ENCODE measurements around the gene APCDD1. TPM values are rescaled to one million over a fixed set of nuclear protein-coding genes. Genes with fewer than 3 reads are reported as not detected.

Gene APCDD1
- total and polyA plus RNA-seq, 2 donors = 70.8 to 200 TPM

- H3K36me3 ChIP-seq (ENCODE audit: insufficient read depth) = no peaks in the 10 kb centered on the region
- no peak for DNase-seq (ENCODE audit: extremely low spot score)
- no peak overlapping the region for H3K27ac ChIP-seq (ENCODE audit: low read depth)
- no peaks in the 10 kb centered on the region for H3K4me1 ChIP-seq (ENCODE audit: insufficient read depth)
- no peak overlapping the region for H3K4me3 ChIP-seq (ENCODE audit: low read depth, low read length)
- WGBS = 61% methylated on average over 3 of the region's 3 CpGs
These were observed 22.9 kb downstream of the APCDD1 start for GRCh38 chr18:10477121-10477862.

- Histone ChIP-seq H3K4me3 (ENCODE audit: low read depth, low read length) (no peak overlapping the region), H3K27ac (ENCODE audit: low read depth) (no peak overlapping the region), H3K36me3 (ENCODE audit: insufficient read depth) (no peaks in the 10 kb centered on the region), H3K4me1 (ENCODE audit: insufficient read depth) (no peaks in the 10 kb centered on the region)
- DNase-seq (ENCODE audit: extremely low spot score) = no peak
- 90% methylated on average over 2 of the region's 2 CpGs for WGBS
These were observed 23.4 kb downstream of the APCDD1 start for GRCh38 chr18:10477863-10478260.

- WGBS = 71% methylated on average over 9 of the region's 9 CpGs
- Histone ChIP-seq H3K4me1 (ENCODE audit: insufficient read depth) (no peaks in the 10 kb centered on the region), H3K4me3 (ENCODE audit: low read depth, low read length) (no peak overlapping the region), H3K36me3 (ENCODE audit: insufficient read depth) (no peaks in the 10 kb centered on the region), H3K27ac (ENCODE audit: low read depth) (no peak overlapping the region)
- DNase-seq (ENCODE audit: extremely low spot score) = no peak
These were observed 27.4 kb downstream of the APCDD1 start for GRCh38 chr18:10481831-10482230.

- Histone ChIP-seq H3K36me3 (ENCODE audit: insufficient read depth) (no peaks in the 10 kb centered on the region), H3K4me3 (ENCODE audit: low read depth, low read length) (no peak overlapping the region), H3K4me1 (ENCODE audit: insufficient read depth) (no peaks in the 10 kb centered on the region), H3K27ac (ENCODE audit: low read depth) (no peak overlapping the region)
- DNase-seq (ENCODE audit: extremely low spot score) = no peak
- WGBS = 94% methylated on average over 11 of the region's 11 CpGs
These were observed 28.0 kb downstream of the APCDD1 start for GRCh38 chr18:10482363-10482984.

GRCh38 chr18:10482985-10483949 lies 28.8 kb downstream of the APCDD1 start:
- WGBS = 76% methylated on average over 20 of the region's 20 CpGs
- H3K4me3 ChIP-seq (ENCODE audit: low read depth, low read length) = no peak overlapping the region
- no peak overlapping the region for H3K27ac ChIP-seq (ENCODE audit: low read depth)
- H3K4me1 ChIP-seq (ENCODE audit: insufficient read depth) = no peaks in the 10 kb centered on the region
- no peak for DNase-seq (ENCODE audit: extremely low spot score)
- H3K36me3 ChIP-seq (ENCODE audit: insufficient read depth) = no peaks in the 10 kb centered on the region

- H3K4me1 ChIP-seq (ENCODE audit: insufficient read depth) = no peaks in the 10 kb centered on the region
- H3K27ac ChIP-seq (ENCODE audit: low read depth) = no peak overlapping the region
- 97% methylated on average over 20 of the region's 20 CpGs for WGBS
- H3K36me3 ChIP-seq (ENCODE audit: insufficient read depth) = no peaks in the 10 kb centered on the region
- H3K4me3 ChIP-seq (ENCODE audit: low read depth, low read length) = no peak overlapping the region
- no peak for DNase-seq (ENCODE audit: extremely low spot score)
These were observed 31.0 kb downstream of the APCDD1 start for GRCh38 chr18:10485475-10485874.

GRCh38 chr18:10486362-10486761 lies 31.9 kb downstream of the APCDD1 start:
- H3K27ac ChIP-seq (ENCODE audit: low read depth) = no peak overlapping the region
- DNase-seq (ENCODE audit: extremely low spot score) = no peak
- H3K36me3 ChIP-seq (ENCODE audit: insufficient read depth) = no peaks in the 10 kb centered on the region
- WGBS = 54% methylated on average over 3 of the region's 3 CpGs
- no peak overlapping the region for H3K4me3 ChIP-seq (ENCODE audit: low read depth, low read length)
- H3K4me1 ChIP-seq (ENCODE audit: insufficient read depth) = no peaks in the 10 kb centered on the region

GRCh38 chr18:10487154-10487553 lies 32.7 kb downstream of the APCDD1 start:
- no peak overlapping the region for H3K4me3 ChIP-seq (ENCODE audit: low read depth, low read length)
- 75% methylated on average over 6 of the region's 6 CpGs for WGBS
- no peak overlapping the region for H3K27ac ChIP-seq (ENCODE audit: low read depth)
- H3K4me1 ChIP-seq (ENCODE audit: insufficient read depth) = no peaks in the 10 kb centered on the region
- no peaks in the 10 kb centered on the region for H3K36me3 ChIP-seq (ENCODE audit: insufficient read depth)
- no peak for DNase-seq (ENCODE audit: extremely low spot score)

GRCh38 chr18:10488017-10488416 lies 33.6 kb downstream of the APCDD1 start:
- WGBS = 57% methylated on average over 4 of the region's 4 CpGs
- Histone ChIP-seq H3K4me3 (ENCODE audit: low read depth, low read length) (no peak overlapping the region), H3K27ac (ENCODE audit: low read depth) (no peak overlapping the region), H3K36me3 (ENCODE audit: insufficient read depth) (no peaks in the 10 kb centered on the region), H3K4me1 (ENCODE audit: insufficient read depth) (no peaks in the 10 kb centered on the region)
- DNase-seq (ENCODE audit: extremely low spot score) = no peak

- Histone ChIP-seq H3K4me3 (ENCODE audit: low read depth, low read length) (no peak overlapping the region), H3K27ac (ENCODE audit: low read depth) (no peak overlapping the region), H3K4me1 (ENCODE audit: insufficient read depth) (no peaks in the 10 kb centered on the region), H3K36me3 (ENCODE audit: insufficient read depth) (no peaks in the 10 kb centered on the region)
- DNase-seq (ENCODE audit: extremely low spot score) = no peak
- 81% methylated on average over 14 of the region's 14 CpGs for WGBS
These were observed 36.1 kb downstream of the APCDD1 start for GRCh38 chr18:10490401-10491165.

- H3K27ac ChIP-seq (ENCODE audit: low read depth) = no peak overlapping the region
- no peak overlapping the region for H3K4me3 ChIP-seq (ENCODE audit: low read depth, low read length)
- no peak for DNase-seq (ENCODE audit: extremely low spot score)
- WGBS = 83% methylated on average over 2 of the region's 2 CpGs
- no peaks in the 10 kb centered on the region for H3K4me1 ChIP-seq (ENCODE audit: insufficient read depth)
- no peaks in the 10 kb centered on the region for H3K36me3 ChIP-seq (ENCODE audit: insufficient read depth)
These were observed 41.5 kb downstream of the APCDD1 start for GRCh38 chr18:10495936-10496335.

- Histone ChIP-seq H3K4me3 (ENCODE audit: low read depth, low read length) (no peak overlapping the region), H3K36me3 (ENCODE audit: insufficient read depth) (no peaks in the 10 kb centered on the region), H3K27ac (ENCODE audit: low read depth) (peak overlapping the region; percentile 23), H3K4me1 (ENCODE audit: insufficient read depth) (no peaks in the 10 kb centered on the region)
- no peak for DNase-seq (ENCODE audit: extremely low spot score)
These were observed 42.8 kb downstream of the APCDD1 start for GRCh38 chr18:10497206-10497749.

- Histone ChIP-seq H3K27ac (ENCODE audit: low read depth) (no peak overlapping the region), H3K4me1 (ENCODE audit: insufficient read depth) (no peaks in the 10 kb centered on the region), H3K36me3 (ENCODE audit: insufficient read depth) (no peaks in the 10 kb centered on the region), H3K4me3 (ENCODE audit: low read depth, low read length) (no peak overlapping the region)
- WGBS = 80% methylated on average over 6 of the region's 6 CpGs
- DNase-seq (ENCODE audit: extremely low spot score) = no peak
These were observed 44.8 kb downstream of the APCDD1 start for GRCh38 chr18:10499230-10499629.

Data from urinary bladder (tissue), 4 donors.